ENCODE measurements around the gene CTBS.

GRCh38 chr1:84597011-84597410 is 22.8 kb upstream of the CTBS start:
- TF ChIP-seq CEBPB (IDR thresholded peaks at IDR 0.05; ENCODE audit: borderline replicate concordance, low read depth, low read length) (no peak), CREB1 (IDR thresholded peaks at IDR 0.05) (no peak), CREB1 (CRISPR knock-in tag; IDR thresholded peaks at IDR 0.05) (no peak), BHLHE40 (IDR thresholded peaks at IDR 0.05; ENCODE audit: low read length) (no peak), CTCF (CRISPR knock-in tag; IDR thresholded peaks at IDR 0.05) (no peak), TBP (CRISPR knock-in tag; IDR thresholded peaks at IDR 0.05) (no peak), SIN3A (IDR thresholded peaks at IDR 0.05; ENCODE audit: borderline replicate concordance, low read depth, low read length) (no peak), ZBTB21 (CRISPR knock-in tag; IDR thresholded peaks at IDR 0.05) (no peak), JUN (CRISPR knock-in tag; IDR thresholded peaks at IDR 0.05) (no peak), HBP1 (CRISPR knock-in tag; IDR thresholded peaks at IDR 0.05; ENCODE audit: low read depth) (no peak), NFYB (CRISPR knock-in tag; IDR thresholded peaks at IDR 0.05) (no peak), ZNF280D (CRISPR knock-in tag; IDR thresholded peaks at IDR 0.05) (no peak), HMG20A (CRISPR knock-in tag; IDR thresholded peaks at IDR 0.05; ENCODE audit: borderline replicate concordance) (no peak)

Measured in HepG2 (cell line).